HEK293 (cell line): ENCODE data around the gene HYOU1.

ENCODE experiments used
- CTCF ChIA-PET: fragments of 350-600 bp; formaldehyde crosslinking; extraction: SDS; loops from one replicate; lab custom pipeline; 2021; ENCODE audit warnings: antibody characterized with exemption; lab: Yijun Ruan, JAX
- POLR2A ChIA-PET: fragments of 300-600 bp; formaldehyde crosslinking; extraction: SDS; loops from one replicate; lab custom pipeline; 2020; ENCODE audit warnings: antibody characterized with exemption, inconsistent platforms; lab: Yijun Ruan, JAX
- H3K27ac ChIP-seq: fragments of 200-500 bp; sonication (Bioruptor generic); 2 replicates; pipeline ENCODE4 v1.5.1; 2014; ENCODE audit warnings: low read depth, low read length, control low read depth, inconsistent platforms; ENCODE audit errors: extremely low read depth
- H3K36me3 ChIP-seq, 2 experiments: fragments of 200-500 bp in 1 of 2; sonication (Bioruptor generic) in 1 of 2; 1 replicate in 1 of 2; 2 replicates in 1 of 2; pipeline ENCODE4 v1.5.1; 2014 to 2017; ENCODE audit warnings: inconsistent platforms in 2 of 2, low read length in 2 of 2; ENCODE audit not compliant: control insufficient read depth in 2 of 2, insufficient read depth in 1 of 2
- H3K4me1 ChIP-seq: fragments of 200-500 bp; sonication (Bioruptor generic); 2 replicates; pipeline ENCODE4 v1.5.1; 2014; ENCODE audit warnings: mild to moderate bottlenecking, low read length, inconsistent platforms; ENCODE audit not compliant: control insufficient read depth, insufficient read depth
- H3K4me3 ChIP-seq: 2 replicates; pipeline ENCODE4 v1.5.1; 2011; ENCODE audit warnings: low read depth, mild to moderate bottlenecking, control low read depth, low read length, moderate library complexity
- H3K9me3 ChIP-seq: fragments of 200-500 bp; sonication (Bioruptor generic); 2 replicates; pipeline ENCODE4 v1.5.1; 2014; ENCODE audit warnings: low read depth, low read length, inconsistent platforms; ENCODE audit not compliant: control insufficient read depth, insufficient read depth
- GLIS1 ChIP-seq: fragments of 450-650 bp; formaldehyde crosslinking; IDR thresholded peaks from 2 replicates; pipeline ENCODE4 v1.5.1; 2016; ENCODE audit warnings: missing biosample characterization, missing genetic modification characterization
- KLF1 ChIP-seq: fragments of 450-650 bp; formaldehyde crosslinking; IDR thresholded peaks from 2 replicates; pipeline ENCODE4 v1.5.1; 2016; ENCODE audit warnings: missing biosample characterization, missing genetic modification characterization
- OSR2 ChIP-seq: fragments of 450-650 bp; formaldehyde crosslinking; IDR thresholded peaks from 2 replicates; pipeline ENCODE4 v1.5.1; 2016; ENCODE audit warnings: missing biosample characterization, missing genetic modification characterization
- SCRT2 ChIP-seq: fragments of 450-650 bp; formaldehyde crosslinking; IDR thresholded peaks from 2 replicates; pipeline ENCODE4 v1.5.1; 2016; ENCODE audit warnings: missing biosample characterization, missing genetic modification characterization
- YY2 ChIP-seq: fragments of 450-650 bp; formaldehyde crosslinking; IDR thresholded peaks from 2 replicates; pipeline ENCODE4 v1.5.1; 2016; ENCODE audit warnings: missing biosample characterization, missing genetic modification characterization
- ZBTB17 ChIP-seq: fragments of 450-650 bp; formaldehyde crosslinking; IDR thresholded peaks from 2 replicates; pipeline ENCODE4 v1.5.1; 2016; ENCODE audit warnings: missing biosample characterization, missing genetic modification characterization
- ZFHX2 ChIP-seq: fragments of 450-650 bp; formaldehyde crosslinking; conservative IDR thresholded peaks from 2 replicates; pipeline ENCODE4 v1.5.1; 2016; ENCODE audit warnings: missing biosample characterization, missing genetic modification characterization
- ZNF157 ChIP-seq: fragments of 450-650 bp; formaldehyde crosslinking; IDR thresholded peaks from 2 replicates; pipeline ENCODE4 v1.5.1; 2016; ENCODE audit warnings: missing biosample characterization, missing genetic modification characterization
- ZNF211 ChIP-seq: fragments of 450-650 bp; formaldehyde crosslinking; IDR thresholded peaks from 2 replicates; pipeline ENCODE4 v1.5.1; 2016; ENCODE audit warnings: low read depth, missing biosample characterization, missing genetic modification characterization
- ZNF354C ChIP-seq: fragments of 450-650 bp; formaldehyde crosslinking; IDR thresholded peaks from 2 replicates; pipeline ENCODE4 v1.5.1; 2016; ENCODE audit warnings: missing biosample characterization, missing genetic modification characterization, low read depth, borderline replicate concordance
- ZNF416 ChIP-seq: fragments of 450-650 bp; formaldehyde crosslinking; IDR thresholded peaks from 2 replicates; pipeline ENCODE4 v1.5.1; 2016; ENCODE audit warnings: missing biosample characterization, missing genetic modification characterization
- ZNF514 ChIP-seq: fragments of 450-650 bp; formaldehyde crosslinking; IDR thresholded peaks from 2 replicates; pipeline ENCODE4 v1.5.1; 2016; ENCODE audit warnings: missing biosample characterization, missing genetic modification characterization
- ZNF544 ChIP-seq: fragments of 450-650 bp; formaldehyde crosslinking; IDR thresholded peaks from 2 replicates; pipeline ENCODE4 v1.5.0; 2017; ENCODE audit warnings: missing biosample characterization, missing genetic modification characterization
- ZNF791 ChIP-seq: fragments of 450-650 bp; formaldehyde crosslinking; IDR thresholded peaks from 2 replicates; pipeline ENCODE4 v1.5.1; 2016; ENCODE audit warnings: missing biosample characterization, missing genetic modification characterization
- ZNF830 ChIP-seq: fragments of 450-650 bp; IDR thresholded peaks from 2 replicates; pipeline ENCODE4 v1.5.0; 2018; ENCODE audit warnings: missing biosample characterization, missing genetic modification characterization, low read depth, mild to moderate bottlenecking, moderate library complexity
- ZSCAN23 ChIP-seq: fragments of 450-650 bp; formaldehyde crosslinking; IDR thresholded peaks from 2 replicates; pipeline ENCODE4 v1.5.1; 2016; ENCODE audit warnings: missing biosample characterization, missing genetic modification characterization
- TF ChIP-seq, protein P1 (sequence below): fragments of 450-650 bp; formaldehyde crosslinking; IDR thresholded peaks from 2 replicates; pipeline ENCODE4 v1.5.1; 2016; ENCODE audit warnings: missing biosample characterization, missing genetic modification characterization, borderline replicate concordance
- TF ChIP-seq, protein P2 (sequence below): fragments of 450-650 bp; IDR thresholded peaks from 2 replicates; pipeline ENCODE4 v1.5.1; 2018; ENCODE audit warnings: missing biosample characterization, mild to moderate bottlenecking, missing genetic modification characterization

HYOU1 gene

DNA sequence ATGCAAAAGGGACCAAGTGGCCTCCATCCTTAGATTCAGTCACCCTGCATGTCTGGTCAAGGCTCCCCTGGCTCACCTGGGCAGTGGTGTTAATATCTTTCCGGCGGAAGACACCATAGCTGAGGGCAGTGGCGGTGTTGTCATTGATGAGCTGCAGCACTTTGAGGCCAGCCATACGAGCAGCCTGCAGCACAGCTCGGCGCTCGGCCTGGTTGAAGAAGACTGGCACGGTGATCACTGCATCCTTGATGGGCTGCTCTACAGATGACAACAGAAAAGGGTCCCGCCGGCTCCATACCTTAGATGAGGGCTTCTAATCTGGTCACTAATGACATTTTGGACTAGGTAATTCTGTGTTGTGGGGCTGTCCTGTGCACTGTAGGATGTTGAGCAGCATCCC, 2.6 kb downstream of the HYOU1 start:
- Histone ChIP-seq H3K4me1 (no peaks in the 10 kb centered on the region), H3K36me3 (peaks cover 4 to 64% of the 10 kb centered on the region in 2 experiments; a peak in 1 of 3 replicates), H3K27ac (no peak overlapping the region), H3K4me3 (no peak overlapping the region), H3K9me3 (no peaks in the 10 kb centered on the region)
- ChIA-PET POLR2A (interaction anchor here (0.6 to 1.1 kb wide), 2 partner anchors 13 to 31 kb away, joined by 5 to 6 read pairs; partner anchors contain the start of gene HMBS), CTCF (interaction anchor here (0.7 to 1.8 kb wide), 2 partner anchors 11 to 286 kb away, joined by 3 to 6 read pairs; no protein-coding TSS in a partner anchor)
- TF ChIP-seq ZNF354C (tag by site-specific recombination) (no peak), ZNF791 (tag by site-specific recombination) (no peak), ZNF830 (tag by site-specific recombination) (no peak), ZNF544 (no peak), YY2 (no peak), ZBTB17 (tag by site-specific recombination) (peak; percentile 69; the same call in 1 of the 2 replicates), ZNF157 (no peak), ZNF211 (tag by site-specific recombination) (no peak)

DNA sequence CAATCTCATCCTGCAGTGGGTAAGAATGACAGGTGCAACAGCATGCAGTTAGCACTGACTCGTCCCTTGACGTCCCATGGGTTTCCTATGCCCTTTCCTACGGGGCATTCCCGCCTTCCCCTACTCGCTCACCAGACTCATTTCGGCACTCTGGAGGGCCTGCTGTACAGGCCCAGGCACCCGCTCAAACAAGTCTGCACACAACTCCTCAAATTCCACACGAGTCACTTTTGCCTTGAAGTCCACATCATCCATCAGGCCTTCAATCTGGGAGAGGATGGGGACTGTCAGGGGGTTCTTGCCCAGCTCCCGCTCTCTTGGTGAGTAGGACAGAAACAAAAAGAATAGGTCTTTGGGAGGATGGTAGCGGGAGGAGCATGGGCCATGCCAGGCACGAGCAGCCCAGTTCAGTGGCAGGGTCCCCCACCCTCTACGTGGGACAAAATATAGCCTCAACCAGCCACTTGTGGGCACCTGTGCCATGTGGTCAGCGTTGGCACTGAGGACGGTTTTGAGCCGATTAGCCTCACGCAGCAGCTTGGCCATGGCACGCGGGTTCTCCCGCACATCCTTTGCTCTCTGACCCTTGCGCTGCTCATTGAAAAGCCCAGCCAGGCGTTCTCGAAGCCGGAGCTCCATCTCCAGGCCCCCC, 4.7 kb downstream of the HYOU1 start:
- no peaks in the 10 kb centered on the region for H3K4me1 ChIP-seq
- CTCF ChIA-PET = interaction anchor here (0.6 kb wide), 1 partner anchor 24 kb away, joined by 3 read pairs; no protein-coding TSS in a partner anchor
- TF ChIP-seq GLIS1 (tag by site-specific recombination) (no peak), KLF1 (no peak), OSR2 (tag by site-specific recombination) (no peak), ZNF514 (tag by site-specific recombination) (no peak), ZSCAN23 (no peak)
- H3K27ac ChIP-seq = no peak overlapping the region
- no peaks in the 10 kb centered on the region for H3K9me3 ChIP-seq
- H3K36me3 ChIP-seq = peaks cover 4 to 86% of the 10 kb centered on the region in 2 experiments; a peak in 1 of 3 replicates
- no peak overlapping the region for H3K4me3 ChIP-seq
- POLR2A ChIA-PET = interaction anchor here (0.6 to 1.3 kb wide), 2 partner anchors 33 to 36 kb away, joined by 4 read pairs; partner anchors contain the start of gene HMBS

GRCh38 chr11:119051440-119052162, 5.4 kb downstream of the HYOU1 start:
- CTCF ChIA-PET = interaction anchor here (0.5 to 0.6 kb wide), 2 partner anchors 24 to 56 kb away, joined by 3 to 4 read pairs; no protein-coding TSS in a partner anchor
- H3K9me3 ChIP-seq = no peaks in the 10 kb centered on the region
- peaks cover 4 to 92% of the 10 kb centered on the region in 2 experiments; a peak in 2 of 3 replicates for H3K36me3 ChIP-seq
- no peaks in the 10 kb centered on the region for H3K4me1 ChIP-seq
- H3K27ac ChIP-seq = no peak overlapping the region
- no peak for TF ChIP-seq ZNF416 (tag by site-specific recombination)
- 0 out of 2 replicates have a peak, but pooled peaks have one; percentile 15 for TF ChIP-seq ZFHX2
- TF ChIP-seq, protein P1, sequence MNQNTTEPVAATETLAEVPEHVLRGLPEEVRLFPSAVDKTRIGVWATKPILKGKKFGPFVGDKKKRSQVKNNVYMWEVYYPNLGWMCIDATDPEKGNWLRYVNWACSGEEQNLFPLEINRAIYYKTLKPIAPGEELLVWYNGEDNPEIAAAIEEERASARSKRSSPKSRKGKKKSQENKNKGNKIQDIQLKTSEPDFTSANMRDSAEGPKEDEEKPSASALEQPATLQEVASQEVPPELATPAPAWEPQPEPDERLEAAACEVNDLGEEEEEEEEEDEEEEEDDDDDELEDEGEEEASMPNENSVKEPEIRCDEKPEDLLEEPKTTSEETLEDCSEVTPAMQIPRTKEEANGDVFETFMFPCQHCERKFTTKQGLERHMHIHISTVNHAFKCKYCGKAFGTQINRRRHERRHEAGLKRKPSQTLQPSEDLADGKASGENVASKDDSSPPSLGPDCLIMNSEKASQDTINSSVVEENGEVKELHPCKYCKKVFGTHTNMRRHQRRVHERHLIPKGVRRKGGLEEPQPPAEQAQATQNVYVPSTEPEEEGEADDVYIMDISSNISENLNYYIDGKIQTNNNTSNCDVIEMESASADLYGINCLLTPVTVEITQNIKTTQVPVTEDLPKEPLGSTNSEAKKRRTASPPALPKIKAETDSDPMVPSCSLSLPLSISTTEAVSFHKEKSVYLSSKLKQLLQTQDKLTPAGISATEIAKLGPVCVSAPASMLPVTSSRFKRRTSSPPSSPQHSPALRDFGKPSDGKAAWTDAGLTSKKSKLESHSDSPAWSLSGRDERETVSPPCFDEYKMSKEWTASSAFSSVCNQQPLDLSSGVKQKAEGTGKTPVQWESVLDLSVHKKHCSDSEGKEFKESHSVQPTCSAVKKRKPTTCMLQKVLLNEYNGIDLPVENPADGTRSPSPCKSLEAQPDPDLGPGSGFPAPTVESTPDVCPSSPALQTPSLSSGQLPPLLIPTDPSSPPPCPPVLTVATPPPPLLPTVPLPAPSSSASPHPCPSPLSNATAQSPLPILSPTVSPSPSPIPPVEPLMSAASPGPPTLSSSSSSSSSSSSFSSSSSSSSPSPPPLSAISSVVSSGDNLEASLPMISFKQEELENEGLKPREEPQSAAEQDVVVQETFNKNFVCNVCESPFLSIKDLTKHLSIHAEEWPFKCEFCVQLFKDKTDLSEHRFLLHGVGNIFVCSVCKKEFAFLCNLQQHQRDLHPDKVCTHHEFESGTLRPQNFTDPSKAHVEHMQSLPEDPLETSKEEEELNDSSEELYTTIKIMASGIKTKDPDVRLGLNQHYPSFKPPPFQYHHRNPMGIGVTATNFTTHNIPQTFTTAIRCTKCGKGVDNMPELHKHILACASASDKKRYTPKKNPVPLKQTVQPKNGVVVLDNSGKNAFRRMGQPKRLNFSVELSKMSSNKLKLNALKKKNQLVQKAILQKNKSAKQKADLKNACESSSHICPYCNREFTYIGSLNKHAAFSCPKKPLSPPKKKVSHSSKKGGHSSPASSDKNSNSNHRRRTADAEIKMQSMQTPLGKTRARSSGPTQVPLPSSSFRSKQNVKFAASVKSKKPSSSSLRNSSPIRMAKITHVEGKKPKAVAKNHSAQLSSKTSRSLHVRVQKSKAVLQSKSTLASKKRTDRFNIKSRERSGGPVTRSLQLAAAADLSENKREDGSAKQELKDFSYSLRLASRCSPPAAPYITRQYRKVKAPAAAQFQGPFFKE (tag by site-specific recombination) = no peak
- TF ChIP-seq, protein P2, sequence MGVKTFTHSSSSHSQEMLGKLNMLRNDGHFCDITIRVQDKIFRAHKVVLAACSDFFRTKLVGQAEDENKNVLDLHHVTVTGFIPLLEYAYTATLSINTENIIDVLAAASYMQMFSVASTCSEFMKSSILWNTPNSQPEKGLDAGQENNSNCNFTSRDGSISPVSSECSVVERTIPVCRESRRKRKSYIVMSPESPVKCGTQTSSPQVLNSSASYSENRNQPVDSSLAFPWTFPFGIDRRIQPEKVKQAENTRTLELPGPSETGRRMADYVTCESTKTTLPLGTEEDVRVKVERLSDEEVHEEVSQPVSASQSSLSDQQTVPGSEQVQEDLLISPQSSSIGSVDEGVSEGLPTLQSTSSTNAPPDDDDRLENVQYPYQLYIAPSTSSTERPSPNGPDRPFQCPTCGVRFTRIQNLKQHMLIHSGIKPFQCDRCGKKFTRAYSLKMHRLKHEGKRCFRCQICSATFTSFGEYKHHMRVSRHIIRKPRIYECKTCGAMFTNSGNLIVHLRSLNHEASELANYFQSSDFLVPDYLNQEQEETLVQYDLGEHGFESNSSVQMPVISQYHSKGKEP = no peak
- TF ChIP-seq SCRT2 = no peak
- POLR2A ChIA-PET = interaction anchor here (0.6 to 1.3 kb wide), 2 partner anchors 33 to 35 kb away, joined by 4 read pairs; partner anchors contain the start of gene HMBS
- no peak overlapping the region for H3K4me3 ChIP-seq
